Measurements from ENCODE around the gene KRT77. TPM values are rescaled to one million over a fixed set of nuclear protein-coding genes. Genes with fewer than 3 reads are reported as not detected.
"Not testable (repeated sequence)": the region's sequence is repeated elsewhere in the genome, so short reads cannot be mapped to it uniquely, and the experiment has no call there.

The KRT77 gene
- not detected in 2 replicates for total RNA-seq (2014; rRNA removed; shearing (Covaris generic))
- polyA plus RNA-seq (2015; cell fraction: cytosol; rRNA removed), result not detected in 2 replicates
- polyA plus RNA-seq (2015; cell fraction: nucleus; rRNA removed), result not detected in 2 replicates

DNA sequence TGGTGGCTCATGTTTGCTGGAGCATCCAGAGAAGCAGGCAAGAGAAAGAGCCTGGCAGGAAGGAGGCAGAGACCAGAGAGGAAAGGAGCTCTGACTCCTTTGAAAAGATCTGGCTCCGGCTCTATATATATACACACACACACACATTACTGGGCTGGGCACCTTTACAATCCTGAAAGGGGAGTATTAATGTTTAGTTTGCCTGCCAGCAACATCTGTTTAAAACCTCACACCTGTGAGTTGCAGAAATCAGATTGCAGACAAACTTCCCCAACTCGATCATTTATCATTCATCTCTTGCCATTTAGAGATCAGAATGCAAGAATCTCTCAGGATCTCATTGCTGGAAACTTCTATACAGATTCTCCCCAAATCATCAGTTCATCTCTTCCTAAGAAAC lies at the start of gene KRT77:
Gene KRT77 (minus strand): TSS at position 101 of the 400 bp plus-strand sequence. CDS start 90 bp downstream, at position 11.
- in situ Hi-C loops (cut with HindIII; ENCODE audit: low pct_unique_long_range_greater_than_20kb, low sequenced_read_pairs), result no loop called here

DNA sequence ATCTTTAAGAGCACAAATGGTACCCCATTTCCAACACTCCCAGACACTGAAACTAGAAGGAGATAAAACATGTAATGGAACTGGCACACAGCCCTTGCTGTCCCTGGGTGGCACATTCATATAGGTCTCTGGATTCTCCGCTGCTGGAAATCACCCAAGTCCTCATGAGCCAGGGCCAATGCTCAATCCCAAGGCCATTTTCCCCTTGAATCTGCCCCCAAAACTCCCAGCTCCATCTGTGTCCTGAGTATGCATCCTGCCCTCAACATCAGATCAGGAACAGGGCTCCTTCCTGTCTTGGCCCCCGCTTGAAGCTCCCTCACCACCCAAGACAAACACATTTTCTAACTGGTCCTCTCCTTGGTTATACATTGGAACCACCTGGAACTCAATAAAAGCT lies 49.2 kb upstream of the KRT77 start:
- DNase-seq (ENCODE audit: low read depth, low spot score), result no peak
- in situ Hi-C loops (cut with HindIII; ENCODE audit: low pct_unique_long_range_greater_than_20kb, low sequenced_read_pairs), result no loop called here

More for the DNA sequence above, at the start of gene KRT77:
- no peak for DNase-seq (ENCODE audit: low read depth, low spot score)

DNA sequence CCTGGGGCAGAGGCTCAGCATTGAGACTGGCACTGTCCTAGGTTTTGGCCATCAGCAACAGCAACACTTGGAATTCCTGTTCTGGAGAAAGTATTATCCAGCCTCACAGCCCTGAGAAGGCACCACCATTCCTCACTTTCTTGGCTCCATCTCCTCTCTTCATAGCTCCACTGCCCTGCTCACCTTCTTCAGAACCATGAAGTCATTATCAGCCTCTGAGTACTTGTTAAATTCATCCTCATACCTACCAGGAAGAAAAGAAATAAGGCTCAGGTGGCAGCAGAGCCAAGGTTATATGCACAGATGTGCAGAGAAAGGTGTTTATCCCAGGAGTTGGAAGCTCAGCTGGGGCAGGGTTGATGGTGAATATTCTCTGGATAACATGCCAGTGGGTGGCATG lies 48.5 kb upstream of the KRT77 start:
- no peak for DNase-seq (ENCODE audit: low read depth, low spot score)
- in situ Hi-C loops (cut with HindIII; ENCODE audit: low pct_unique_long_range_greater_than_20kb, low sequenced_read_pairs), result no loop called here

GRCh38 chr12:52750532-52750931 lies 47.2 kb upstream of the KRT77 start:
- in situ Hi-C loops (cut with HindIII; ENCODE audit: low pct_unique_long_range_greater_than_20kb, low sequenced_read_pairs); DNase-seq (ENCODE audit: low read depth, low spot score): not testable (repeated sequence)

GRCh38 chr12:52749827-52750226 lies 46.5 kb upstream of the KRT77 start:
- in situ Hi-C loops (cut with HindIII; ENCODE audit: low pct_unique_long_range_greater_than_20kb, low sequenced_read_pairs), result no loop called here
- no peak for DNase-seq (ENCODE audit: low read depth, low spot score)

DNA sequence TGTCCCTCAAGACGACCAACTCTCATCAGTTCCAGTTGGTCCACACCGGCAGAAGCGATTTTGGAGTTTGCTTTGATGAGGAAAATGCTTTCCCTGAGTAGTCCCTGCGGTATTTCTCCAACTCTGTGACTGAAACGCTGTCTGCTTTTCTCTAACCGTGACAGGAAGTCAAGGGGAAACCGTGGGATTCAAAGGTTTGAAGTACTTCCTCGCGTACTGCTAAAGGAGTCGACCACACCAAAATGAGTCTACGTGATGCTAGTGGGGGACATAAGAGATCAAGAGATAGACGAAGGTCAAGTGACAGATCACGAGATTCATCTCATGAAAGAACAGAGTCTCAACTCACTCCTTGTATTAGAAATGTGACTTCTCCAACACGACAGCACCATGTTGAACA lies 45.3 kb upstream of the KRT77 start:
- DNase-seq (ENCODE audit: low read depth, low spot score), result no peak
- in situ Hi-C loops (cut with HindIII; ENCODE audit: low pct_unique_long_range_greater_than_20kb, low sequenced_read_pairs), result no loop called here

DNA sequence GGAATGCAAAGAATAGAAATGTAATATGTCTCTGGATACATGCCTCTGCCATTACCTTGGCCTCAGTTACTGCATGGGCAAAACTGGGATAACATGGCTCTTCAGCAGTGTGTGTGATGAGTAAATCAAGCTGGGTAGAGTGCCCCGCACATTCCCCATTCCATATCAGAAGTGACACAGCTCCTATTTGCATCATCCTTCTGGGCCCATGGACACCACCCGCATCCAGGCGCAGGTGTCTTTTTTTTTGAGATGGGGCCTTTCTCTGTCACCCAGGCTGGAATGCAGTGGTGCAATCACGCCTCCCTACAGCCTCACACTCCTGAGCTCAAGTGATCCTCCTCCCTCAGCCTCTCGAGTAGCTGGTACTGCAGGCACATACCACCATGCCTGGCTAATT lies 42.2 kb upstream of the KRT77 start:
- in situ Hi-C loops (cut with HindIII; ENCODE audit: low pct_unique_long_range_greater_than_20kb, low sequenced_read_pairs), result no loop called here
- DNase-seq (ENCODE audit: low read depth, low spot score), result no peak

DNA sequence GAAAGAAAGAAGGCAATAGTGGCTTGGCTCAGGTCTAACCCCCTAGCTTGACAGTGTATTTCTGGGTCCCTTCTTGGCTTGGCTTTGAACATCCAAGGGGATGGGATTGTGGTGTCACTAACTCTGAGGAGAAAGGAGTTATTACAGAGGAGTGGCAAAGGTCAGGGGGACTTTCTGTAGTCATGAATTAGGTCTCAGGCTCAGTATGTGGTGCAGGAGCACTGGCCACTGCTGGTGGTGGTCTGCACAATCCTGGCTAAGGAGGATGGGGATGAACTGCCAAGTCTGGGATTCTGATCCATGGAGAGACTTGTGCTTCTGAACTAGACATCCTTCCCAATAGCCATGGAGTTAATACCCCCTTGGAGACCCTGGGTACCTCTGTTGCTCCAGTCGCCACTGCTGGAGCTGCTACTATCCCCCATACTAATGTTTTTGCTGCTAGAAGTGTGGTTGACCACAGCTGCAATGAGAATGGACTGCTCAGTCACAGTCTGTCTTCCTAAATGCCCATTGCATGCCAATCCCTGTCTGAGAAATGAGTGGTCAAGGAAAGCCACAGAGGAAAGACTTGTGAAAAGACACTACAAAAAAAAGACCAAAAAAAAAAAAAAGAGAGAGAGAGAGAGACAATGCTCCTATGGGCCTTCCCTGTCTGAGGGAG lies 41.3 kb upstream of the KRT77 start:
- DNase-seq (ENCODE audit: low read depth, low spot score), result no peak
- in situ Hi-C loops (cut with HindIII; ENCODE audit: low pct_unique_long_range_greater_than_20kb, low sequenced_read_pairs), result no loop called here

GRCh38 chr12:52742822-52743457 lies 39.6 kb upstream of the KRT77 start:
- no peak for DNase-seq (ENCODE audit: low read depth, low spot score)
- in situ Hi-C loops (cut with HindIII; ENCODE audit: low pct_unique_long_range_greater_than_20kb, low sequenced_read_pairs), result no loop called here

DNA sequence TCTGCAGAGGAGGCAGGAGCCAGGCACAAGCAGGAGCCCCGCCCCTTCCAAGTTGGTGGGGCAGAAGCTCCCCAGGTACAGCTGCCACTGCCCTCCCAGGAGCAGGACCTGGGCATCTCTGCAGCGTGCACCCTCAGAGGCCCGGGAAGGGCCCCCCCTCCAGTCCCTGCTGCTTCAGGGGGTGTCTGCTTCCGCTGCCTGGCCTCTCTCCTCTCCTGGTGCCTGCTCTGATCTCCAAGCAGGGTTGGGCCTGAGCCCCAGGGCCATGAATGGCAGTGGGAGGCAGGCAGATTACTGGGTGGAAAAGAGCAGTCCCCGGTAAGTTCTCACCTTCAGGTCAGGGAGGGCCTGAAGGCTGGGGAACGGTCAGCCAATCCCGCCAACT lies 38.9 kb upstream of the KRT77 start:
- in situ Hi-C loops (cut with HindIII; ENCODE audit: low pct_unique_long_range_greater_than_20kb, low sequenced_read_pairs), result no loop called here
- no peak for DNase-seq (ENCODE audit: low read depth, low spot score)

DNA sequence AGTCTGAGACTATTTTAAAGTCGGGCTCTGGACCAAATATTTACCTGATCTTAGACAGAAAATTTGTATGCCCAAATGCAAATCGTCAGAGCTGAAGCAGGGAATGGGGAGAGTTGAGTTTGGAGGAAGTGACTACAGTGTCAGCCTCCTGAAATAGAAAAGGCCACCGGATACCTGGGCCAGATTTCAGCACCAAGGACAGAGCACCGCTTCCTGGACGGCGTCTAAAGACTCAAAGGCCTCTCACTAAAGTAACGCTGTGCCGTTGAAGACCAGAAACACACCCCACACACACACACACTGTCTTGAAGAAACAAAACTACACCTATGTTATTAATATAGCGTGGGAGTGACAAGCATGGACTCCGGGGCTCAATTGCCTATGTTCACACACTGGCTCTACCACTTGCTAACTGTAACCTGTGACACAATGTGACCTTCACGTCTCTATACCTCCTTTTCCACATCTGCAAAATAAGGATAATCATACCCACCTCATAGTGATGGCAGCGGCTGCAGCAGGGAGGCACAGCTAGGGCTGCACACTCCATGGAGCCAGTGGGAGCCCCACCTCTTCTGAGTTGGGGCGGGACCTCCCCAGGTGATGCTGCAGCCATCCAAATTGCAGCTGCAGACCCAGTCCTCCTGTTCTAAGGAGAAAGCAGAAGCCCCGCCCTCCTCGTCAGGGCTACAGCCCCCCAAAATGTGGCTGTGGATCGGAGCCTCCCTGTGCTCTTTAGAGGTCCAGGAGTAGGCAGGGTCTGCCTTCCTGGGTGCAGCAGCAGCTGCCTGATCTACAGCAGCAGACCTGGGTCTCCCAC lies 38.3 kb upstream of the KRT77 start:
- in situ Hi-C loops (cut with HindIII; ENCODE audit: low pct_unique_long_range_greater_than_20kb, low sequenced_read_pairs), result no loop called here

DNA sequence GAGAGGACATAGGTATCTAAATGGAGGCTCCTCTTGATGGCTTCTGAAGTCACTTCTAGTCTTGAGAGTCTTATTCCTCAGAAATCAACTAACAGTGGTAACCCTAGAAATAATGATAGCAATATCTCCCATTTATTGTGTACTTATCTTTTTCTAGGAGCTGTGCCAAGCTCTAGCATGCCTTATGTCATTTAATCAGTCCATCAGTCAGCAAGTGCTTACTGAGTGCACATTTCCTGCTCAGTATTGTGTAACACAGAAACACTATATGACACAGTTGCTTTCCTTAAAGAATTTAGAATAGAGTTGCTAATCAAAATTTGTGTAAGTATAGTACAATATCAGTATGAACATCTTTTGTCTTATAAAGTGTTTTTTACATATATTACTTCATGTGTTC lies 37.3 kb upstream of the KRT77 start:
- DNase-seq (ENCODE audit: low read depth, low spot score), result no peak
- in situ Hi-C loops (cut with HindIII; ENCODE audit: low pct_unique_long_range_greater_than_20kb, low sequenced_read_pairs), result no loop called here

More for the DNA sequence above, 38.3 kb upstream of the KRT77 start:
- peak; percentile 43 for DNase-seq (ENCODE audit: low read depth, low spot score)

DNA sequence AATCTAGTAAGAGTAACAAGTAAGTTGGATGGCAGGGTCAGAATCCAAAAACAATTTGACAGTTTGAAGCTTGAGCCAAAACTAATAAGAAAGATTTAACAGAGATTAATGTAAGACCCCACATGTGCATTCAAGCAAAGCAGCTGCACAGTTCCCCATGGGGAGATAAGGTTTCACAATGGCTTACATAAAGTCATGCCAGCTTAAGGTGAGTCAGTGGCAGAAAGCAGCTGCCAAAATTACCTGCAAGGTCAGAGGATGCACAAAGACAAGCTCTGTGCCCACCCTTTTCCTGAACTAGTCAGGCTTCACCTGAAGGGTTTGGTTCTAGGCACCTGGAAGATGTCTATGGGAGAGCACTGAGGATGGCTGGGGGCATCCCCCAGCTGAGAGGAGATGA lies 36.6 kb upstream of the KRT77 start:
- in situ Hi-C loops (cut with HindIII; ENCODE audit: low pct_unique_long_range_greater_than_20kb, low sequenced_read_pairs), result no loop called here
- DNase-seq (ENCODE audit: low read depth, low spot score), result no peak

- in situ Hi-C loops (cut with HindIII; ENCODE audit: low pct_unique_long_range_greater_than_20kb, low sequenced_read_pairs), result no loop called here
- DNase-seq (ENCODE audit: low read depth, low spot score), result no peak
Measured at GRCh38 chr12:52735816-52736632, 32.7 kb upstream of the KRT77 start.

DNA sequence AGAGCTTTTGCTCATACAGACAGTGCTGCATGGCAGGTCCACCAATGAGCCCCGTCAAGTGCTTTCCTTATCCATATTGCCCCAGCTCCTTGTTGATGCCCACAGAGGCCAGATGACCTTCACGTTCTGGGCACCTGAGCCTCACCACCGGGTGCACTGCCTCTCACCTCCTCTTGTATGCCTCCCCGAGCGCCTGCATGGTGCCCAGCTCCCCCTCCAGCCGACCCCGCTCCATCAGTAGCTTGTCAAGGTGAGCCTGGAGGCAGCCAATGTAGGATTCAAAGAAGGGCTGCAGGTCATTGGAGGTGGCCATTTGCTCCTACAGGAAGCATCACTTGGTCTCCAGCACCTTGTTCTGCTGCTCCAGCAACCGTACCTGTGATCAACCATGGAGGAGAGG lies 31.8 kb upstream of the KRT77 start:
- DNase-seq (ENCODE audit: low read depth, low spot score), result no peak
- in situ Hi-C loops (cut with HindIII; ENCODE audit: low pct_unique_long_range_greater_than_20kb, low sequenced_read_pairs), result no loop called here

- in situ Hi-C loops (cut with HindIII; ENCODE audit: low pct_unique_long_range_greater_than_20kb, low sequenced_read_pairs), result no loop called here
- no peak for DNase-seq (ENCODE audit: low read depth, low spot score)
Measured at GRCh38 chr12:52730793-52731192, 27.5 kb upstream of the KRT77 start.

GRCh38 chr12:52730383-52730782 lies 27.1 kb upstream of the KRT77 start:
- in situ Hi-C loops (cut with HindIII; ENCODE audit: low pct_unique_long_range_greater_than_20kb, low sequenced_read_pairs), result no loop called here
- DNase-seq (ENCODE audit: low read depth, low spot score), result no peak

DNA sequence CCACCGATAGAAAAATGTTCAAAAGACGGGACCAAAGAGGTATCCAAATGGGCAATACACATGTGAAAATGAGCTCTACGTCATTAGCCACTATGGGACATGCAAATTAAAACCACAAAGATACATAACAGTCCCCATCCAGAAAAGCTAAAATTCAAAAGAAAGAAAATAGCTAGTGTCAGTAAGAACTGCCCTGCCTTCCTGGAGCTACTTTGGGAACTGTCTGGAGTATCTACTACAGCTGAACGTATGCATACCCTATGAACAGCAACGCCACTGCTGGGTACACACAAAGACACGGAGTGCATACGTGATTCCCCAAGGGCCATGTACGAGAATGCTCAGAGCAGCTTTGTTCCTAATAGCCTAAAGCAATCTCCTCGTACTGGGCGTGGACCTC lies 25.8 kb upstream of the KRT77 start:
- DNase-seq (ENCODE audit: low read depth, low spot score), result no peak
- in situ Hi-C loops (cut with HindIII; ENCODE audit: low pct_unique_long_range_greater_than_20kb, low sequenced_read_pairs), result no loop called here
